Thyroid gland (tissue), 4 donors: ENCODE results near the gene RPL12. TPM values are rescaled to one million over a fixed set of nuclear protein-coding genes. Genes with fewer than 3 reads are reported as not detected.
A peak's percentile ranks its signal among the peaks of the same experiment; 100 is the strongest.

Source experiments
- DNase-seq, 2 donors: peaks; one replicate each; pipeline ENCODE4 v3.0.0-alpha.2; 2019
- H3K27ac ChIP-seq, 3 donors: fragments of 200-600 bp; sonication (generic); 1 replicate in 2 of 3; 2 replicates in 1 of 3; pipeline ENCODE4 v1.5.1; 2016 to 2019; ENCODE audit warnings: mild to moderate bottlenecking in 1 of 3, moderate library complexity in 1 of 3
- H3K27me3 ChIP-seq: fragments of 200-600 bp; sonication (generic); one replicate; pipeline ENCODE4 v1.5.1; 2019
- H3K36me3 ChIP-seq, 2 donors: fragments of 200-600 bp; sonication (generic); one replicate each; pipeline ENCODE4 v1.5.1; 2016 to 2019
- H3K4me1 ChIP-seq, 2 donors: fragments of 200-600 bp; sonication (generic); one replicate each; pipeline ENCODE4 v1.5.1; 2017 to 2019
- H3K4me3 ChIP-seq, 3 donors: fragments of 200-600 bp; sonication (generic); replicated peaks in 1 of 3; 1 replicate in 2 of 3; 2 replicates in 1 of 3; pipeline ENCODE4 v1.5.1; 2016; ENCODE audit warnings: mild to moderate bottlenecking in 1 of 3
- H3K9me3 ChIP-seq: fragments of 200-600 bp; sonication (generic); one replicate; pipeline ENCODE4 v1.5.1; 2017
- CTCF ChIP-seq, 6 experiments: fragments of 200-600 bp in 3 of 6; fragments of 450-650 bp in 3 of 6; sonication (generic) in 3 of 6; IDR thresholded peaks; one replicate each; pipeline ENCODE4 v1.5.1; 2016 to 2019; ENCODE audit warnings: antibody characterized with exemption in 6 of 6, mild to moderate bottlenecking in 2 of 6, inconsistent platforms in 1 of 6, moderate library complexity in 1 of 6
- POLR2A ChIP-seq, 2 donors: fragments of 450-650 bp; IDR thresholded peaks; one replicate each; pipeline ENCODE4 v1.6.1; 2017; ENCODE audit warnings: antibody characterized with exemption in 2 of 2, mild to moderate bottlenecking in 2 of 2, moderate library complexity in 1 of 2
- WGBS, 2 donors: methylation state at CpG; one replicate each; pipeline ENCODE4 v1.1.5; 2017; 5-methylcytosine and 5-hydroxymethylcytosine counted together
- intact Hi-C: fragments of 100-400 bp; cut with DNase I; formaldehyde crosslinking; loops from one replicate; pipeline ENCODE4 v1.15.1; 2023
- total RNA-seq, 4 donors: library from RNA; depleted of rRNA; stranded (reverse); fragments of >200 nt; gene quantifications; one replicate each; pipeline ENCODE4 v1.2.3, GENCODE V29; 2016

Gene RPL12
- total RNA-seq, 4 donors from 2014 or later, result 1,286 to 2,844 (median 1,849) TPM

DNA sequence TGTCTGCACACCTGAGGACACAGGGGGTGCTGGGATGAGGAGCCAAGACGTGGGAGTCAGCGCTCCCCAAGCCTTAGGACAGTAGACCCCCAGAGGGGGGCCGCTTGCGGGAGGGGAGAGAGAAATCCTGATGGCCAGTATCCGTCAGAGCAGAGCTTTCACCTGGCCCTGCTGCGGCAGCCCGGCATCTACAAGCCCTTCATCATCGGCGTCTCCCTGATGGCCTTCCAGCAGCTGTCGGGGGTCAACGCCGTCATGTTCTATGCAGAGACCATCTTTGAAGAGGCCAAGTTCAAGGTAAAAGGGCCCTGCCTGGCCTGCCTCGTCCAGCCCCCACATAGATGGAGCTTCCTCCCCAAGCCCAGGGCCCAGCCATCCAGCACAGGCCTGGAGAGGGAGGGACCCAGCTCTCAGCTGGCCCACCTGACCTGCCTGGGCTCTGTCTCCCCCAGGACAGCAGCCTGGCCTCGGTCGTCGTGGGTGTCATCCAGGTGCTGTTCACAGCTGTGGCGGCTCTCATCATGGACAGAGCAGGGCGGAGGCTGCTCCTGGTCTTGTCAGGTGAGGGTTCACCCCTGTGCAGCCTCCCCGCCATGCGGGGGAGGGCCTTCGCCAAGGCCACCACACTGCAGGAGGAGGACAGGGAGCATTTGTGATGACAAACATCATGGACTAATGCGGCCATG lies 47.6 kb downstream of the RPL12 start:
- Histone ChIP-seq H3K9me3 (no peaks in the 10 kb centered on the region), H3K36me3 (peaks cover 0 to 11% of the 10 kb centered on the region in 2 donors), H3K27ac (no peak overlapping the region), H3K4me3 (no peak overlapping the region), H3K27me3 (no peaks in the 10 kb centered on the region), H3K4me1 (peaks cover 5 to 14% of the 10 kb centered on the region in 2 donors)
- no peak for DNase-seq
- intact Hi-C loops, result no loop called here
- WGBS, 2 donors, result 90 to 96% methylated on average over 10 to 13 of the region's 22 CpGs
- no peak for TF ChIP-seq POLR2A (IDR thresholded peaks at IDR 0.05)
- no peak for TF ChIP-seq CTCF (IDR thresholded peaks at IDR 0.05)

- H3K27me3 ChIP-seq, result no peaks in the 10 kb centered on the region
- H3K36me3 ChIP-seq, result peaks cover 0 to 11% of the 10 kb centered on the region in 2 donors
- H3K4me1 ChIP-seq, result peaks cover 12 to 21% of the 10 kb centered on the region in 2 donors
- no peak for DNase-seq
- H3K4me3 ChIP-seq, result no peak overlapping the region
- no peak for TF ChIP-seq CTCF (IDR thresholded peaks at IDR 0.05)
- no peak for TF ChIP-seq POLR2A (IDR thresholded peaks at IDR 0.05)
- H3K27ac ChIP-seq, result no peak overlapping the region
- intact Hi-C loops, result no loop called here
- H3K9me3 ChIP-seq, result no peaks in the 10 kb centered on the region
- WGBS, 2 donors, result 80 to 85% methylated on average over 4 to 13 of the region's 18 CpGs
Observed at GRCh38 chr9:127402401-127403090, 48.7 kb downstream of the RPL12 start.

GRCh38 chr9:127399736-127400269 lies 51.4 kb downstream of the RPL12 start:
- no peak for DNase-seq
- intact Hi-C loops, result loop anchor here (5.0 to 10.0 kb wide), 3 partner anchors 88 to 178 kb away; no protein-coding TSS in a partner anchor
- peaks cover 6 to 14% of the 10 kb centered on the region in 2 donors for H3K4me1 ChIP-seq
- no peak overlapping the region for H3K4me3 ChIP-seq
- H3K36me3 ChIP-seq, result peaks cover 0 to 11% of the 10 kb centered on the region in 2 donors
- no peaks in the 10 kb centered on the region for H3K27me3 ChIP-seq
- H3K9me3 ChIP-seq, result no peaks in the 10 kb centered on the region
- no peak overlapping the region for H3K27ac ChIP-seq
- no peak for TF ChIP-seq CTCF (IDR thresholded peaks at IDR 0.05)
- no peak for TF ChIP-seq POLR2A (IDR thresholded peaks at IDR 0.05)
- WGBS, 2 donors, result 95% methylated on average over 13 of the region's 14 CpGs

DNA sequence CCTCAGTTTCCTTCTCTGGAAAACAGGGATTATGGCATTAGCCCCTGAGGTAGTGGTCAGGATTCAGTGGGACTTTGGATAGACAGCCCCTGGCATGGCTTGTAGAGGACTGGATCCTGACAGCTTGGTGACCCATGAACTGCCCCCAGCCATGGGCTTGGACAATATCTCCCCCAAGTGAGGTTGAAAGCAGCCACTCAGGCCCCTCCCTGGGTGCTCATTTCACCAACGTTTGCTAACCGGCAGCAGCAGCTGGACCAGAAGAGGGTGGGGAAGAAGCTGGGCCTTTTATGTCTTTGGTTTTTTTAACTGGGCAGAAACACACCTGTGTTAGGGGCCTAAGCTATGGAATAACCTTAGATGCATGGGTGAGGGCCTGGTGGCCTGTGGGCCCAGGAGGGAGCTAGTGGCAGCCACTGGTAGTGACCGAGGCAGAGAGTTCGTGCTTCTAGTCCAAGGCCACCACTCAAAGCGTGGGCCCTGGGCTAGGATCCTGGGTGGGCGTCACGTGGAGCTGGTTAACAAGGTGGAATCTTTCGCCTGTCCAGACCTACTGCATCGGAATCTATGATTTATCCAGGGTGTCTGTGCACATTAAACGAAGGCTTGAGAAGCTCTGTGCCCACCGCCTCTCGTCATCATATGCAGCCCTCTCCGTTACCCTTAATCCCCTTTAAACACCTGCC lies 52.3 kb downstream of the RPL12 start:
- H3K9me3 ChIP-seq, result no peaks in the 10 kb centered on the region
- H3K4me1 ChIP-seq, result peaks cover 6 to 14% of the 10 kb centered on the region in 2 donors
- peak overlapping the region in 1 of 3 donors; percentile 95 for H3K4me3 ChIP-seq
- 90 to 94% methylated on average over 13 of the region's 13 CpGs for WGBS, 2 donors
- H3K27me3 ChIP-seq, result no peaks in the 10 kb centered on the region
- H3K27ac ChIP-seq, result no peak overlapping the region
- no peak for DNase-seq
- intact Hi-C loops, result loop anchor here (5.0 to 10.0 kb wide), 3 partner anchors 87 to 177 kb away; no protein-coding TSS in a partner anchor
- TF ChIP-seq CTCF (IDR thresholded peaks at IDR 0.05), result no peak
- no peak for TF ChIP-seq POLR2A (IDR thresholded peaks at IDR 0.05)
- H3K36me3 ChIP-seq, result peaks cover 0 to 3% of the 10 kb centered on the region in 2 donors
